ENCODE measurements around the gene KRT12.

DNA sequence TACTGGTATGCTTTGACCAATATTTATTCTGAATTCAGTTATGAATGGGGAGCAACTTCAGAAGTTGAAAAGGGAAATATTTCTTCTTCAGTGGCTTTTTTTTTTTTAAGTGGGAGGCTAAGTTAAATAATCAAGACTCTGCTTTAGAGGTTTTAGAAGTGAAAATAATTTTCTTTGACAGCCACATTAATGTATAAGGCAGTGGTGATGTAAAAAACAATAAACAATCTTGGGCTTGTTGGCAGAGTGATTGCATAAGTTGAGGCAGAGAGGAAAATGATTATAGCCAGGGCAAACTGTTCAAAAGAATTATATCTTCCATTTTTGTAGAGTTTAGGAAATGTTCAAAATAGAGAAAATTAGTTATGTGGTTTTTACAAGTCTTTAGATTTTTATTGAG, 5.4 kb upstream of the KRT12 start:
- no peak for TF ChIP-seq CTCF (IDR thresholded peaks at IDR 0.05 in 2 of 3, conservative IDR thresholded peaks at IDR 0.05 in 1 of 3; ENCODE audit: insufficient read depth in 2 of 3, low read depth in 1 of 3, low read length in 3 of 3)
- no peak for TF ChIP-seq BACH1 (tag; IDR thresholded peaks at IDR 0.05)
- TF ChIP-seq FOXM1 (IDR thresholded peaks at IDR 0.05; ENCODE audit: low read depth): no peak
- TF ChIP-seq FOXM1 (CRISPR knock-in tag; IDR thresholded peaks at IDR 0.05; ENCODE audit: low read depth): no peak
- TF ChIP-seq ZNF512 (tag; IDR thresholded peaks at IDR 0.05): no peak
- no peak for TF ChIP-seq SIN3B (IDR thresholded peaks at IDR 0.05; ENCODE audit: low read depth)
- no peak for TF ChIP-seq MEF2D (tag; conservative IDR thresholded peaks at IDR 0.05; ENCODE audit: low read depth)
- no peak for TF ChIP-seq NFATC3 (IDR thresholded peaks at IDR 0.05)
